ENCODE results near the gene ANKRD27.
A peak's percentile ranks its signal among the peaks of the same experiment; 100 is the strongest.
"Not testable (repeated sequence)": the region's sequence is repeated elsewhere in the genome, so short reads cannot be mapped to it uniquely, and the experiment has no call there.

Gene ANKRD27

GRCh38 chr19:32599736-32600157, 75.2 kb downstream of the ANKRD27 start:
- DNase-seq (ENCODE audit: low spot score), result peak; percentile 49

GRCh38 chr19:32599258-32599657, 75.7 kb downstream of the ANKRD27 start:
- DNase-seq (ENCODE audit: low spot score), result peak; percentile 2

- DNase-seq (ENCODE audit: low spot score), result no peak
Measured at GRCh38 chr19:32598022-32598421, 77.0 kb downstream of the ANKRD27 start.

GRCh38 chr19:32595491-32595890, 79.5 kb downstream of the ANKRD27 start:
- no peak for DNase-seq (ENCODE audit: low spot score)

- DNase-seq (ENCODE audit: low spot score), result no peak
Measured at GRCh38 chr19:32594021-32594420, 81.0 kb downstream of the ANKRD27 start.

GRCh38 chr19:32587747-32588504, 87.1 kb downstream of the ANKRD27 start:
- not testable (repeated sequence) for DNase-seq (ENCODE audit: low spot score)

GRCh38 chr19:32581705-32582179, 93.2 kb downstream of the ANKRD27 start:
- DNase-seq (ENCODE audit: low spot score), result no peak

- peak; percentile 93 for DNase-seq (ENCODE audit: low spot score)
Measured at GRCh38 chr19:32580901-32581704, 93.9 kb downstream of the ANKRD27 start, which contains the start of gene PDCD5. PDCD5 (plus strand) TSS chr19:32581190; CDS start chr19:32581262, 72 bp downstream.

GRCh38 chr19:32580353-32580900, 94.6 kb downstream of the ANKRD27 start:
- DNase-seq (ENCODE audit: low spot score), result no peak

- DNase-seq (ENCODE audit: low spot score), result no peak
Measured at GRCh38 chr19:32576790-32577189, 98.2 kb downstream of the ANKRD27 start.

GRCh38 chr19:32573492-32573794, 101.5 kb downstream of the ANKRD27 start:
- no peak for DNase-seq (ENCODE audit: low spot score)

- not testable (repeated sequence) for DNase-seq (ENCODE audit: low spot score)
Measured at GRCh38 chr19:32572700-32573491, 102.1 kb downstream of the ANKRD27 start.

- not testable (repeated sequence) for DNase-seq (ENCODE audit: low spot score)
Measured at GRCh38 chr19:32571471-32572075, 103.4 kb downstream of the ANKRD27 start.

- peak; percentile 67 for DNase-seq (ENCODE audit: low spot score)
Measured at GRCh38 chr19:32570081-32570785, 104.7 kb downstream of the ANKRD27 start.

- no peak for DNase-seq (ENCODE audit: low spot score)
Measured at GRCh38 chr19:32567486-32567885, 107.5 kb downstream of the ANKRD27 start.

GRCh38 chr19:32566246-32566830, 108.6 kb downstream of the ANKRD27 start:
- DNase-seq (ENCODE audit: low spot score), result no peak

- no peak for DNase-seq (ENCODE audit: low spot score)
Measured at GRCh38 chr19:32563761-32564160, 111.2 kb downstream of the ANKRD27 start.

- DNase-seq (ENCODE audit: low spot score), result no peak
Measured at GRCh38 chr19:32558607-32559228, 116.3 kb downstream of the ANKRD27 start.

- no peak for DNase-seq (ENCODE audit: low spot score)
Measured at GRCh38 chr19:32555786-32556185, 119.2 kb downstream of the ANKRD27 start.

- DNase-seq (ENCODE audit: low spot score), result peak; percentile 12
Measured at GRCh38 chr19:32550666-32551065, 124.3 kb downstream of the ANKRD27 start.
